ENCODE results near the gene ITSN2.

Gene ITSN2

GRCh38 chr2:24334245-24334633 lies 26.1 kb downstream of the ITSN2 start:
- Histone ChIP-seq H3K4me1 (ENCODE audit: insufficient read depth, low read length) (peaks cover 7% of the 10 kb centered on the region; the same call in 1 of the 2 replicates), H3K36me3 (ENCODE audit: insufficient read depth, low read length) (no peaks in the 10 kb centered on the region), H3K9ac (ENCODE audit: low read depth, low read length) (no peak overlapping the region), H3K9me3 (ENCODE audit: control insufficient read depth, insufficient read depth, low read length) (no peaks in the 10 kb centered on the region)

GRCh38 chr2:24332791-24333540 lies 27.4 kb downstream of the ITSN2 start:
- no peaks in the 10 kb centered on the region for H3K9me3 ChIP-seq (ENCODE audit: control insufficient read depth, insufficient read depth, low read length)
- H3K9ac ChIP-seq (ENCODE audit: low read depth, low read length): no peak overlapping the region
- peaks cover 3% of the 10 kb centered on the region for H3K4me1 ChIP-seq (ENCODE audit: insufficient read depth, low read length)
- H3K36me3 ChIP-seq (ENCODE audit: insufficient read depth, low read length): no peaks in the 10 kb centered on the region

- H3K9me3 ChIP-seq (ENCODE audit: control insufficient read depth, insufficient read depth, low read length): no peaks in the 10 kb centered on the region
- H3K4me1 ChIP-seq (ENCODE audit: insufficient read depth, low read length): no peaks in the 10 kb centered on the region; the same call in 1 of the 2 replicates
- no peak overlapping the region for H3K9ac ChIP-seq (ENCODE audit: low read depth, low read length)
- H3K36me3 ChIP-seq (ENCODE audit: insufficient read depth, low read length): no peaks in the 10 kb centered on the region
Observed at GRCh38 chr2:24330161-24330560, 30.2 kb downstream of the ITSN2 start.

- H3K36me3 ChIP-seq (ENCODE audit: insufficient read depth, low read length): no peaks in the 10 kb centered on the region
- no peaks in the 10 kb centered on the region; the same call in 1 of the 2 replicates for H3K4me1 ChIP-seq (ENCODE audit: insufficient read depth, low read length)
- no peaks in the 10 kb centered on the region for H3K9me3 ChIP-seq (ENCODE audit: control insufficient read depth, insufficient read depth, low read length)
- H3K9ac ChIP-seq (ENCODE audit: low read depth, low read length): no peak overlapping the region
Observed at GRCh38 chr2:24329700-24330099, 30.6 kb downstream of the ITSN2 start.

- H3K9me3 ChIP-seq (ENCODE audit: control insufficient read depth, insufficient read depth, low read length): no peaks in the 10 kb centered on the region
- H3K4me1 ChIP-seq (ENCODE audit: insufficient read depth, low read length): no peaks in the 10 kb centered on the region; the same call in 1 of the 2 replicates
- H3K9ac ChIP-seq (ENCODE audit: low read depth, low read length): no peak overlapping the region
- no peaks in the 10 kb centered on the region for H3K36me3 ChIP-seq (ENCODE audit: insufficient read depth, low read length)
Observed at GRCh38 chr2:24328010-24328409, 32.3 kb downstream of the ITSN2 start.

- peaks cover 3% of the 10 kb centered on the region; the same call in 1 of the 2 replicates for H3K9me3 ChIP-seq (ENCODE audit: control insufficient read depth, insufficient read depth, low read length)
- H3K9ac ChIP-seq (ENCODE audit: low read depth, low read length): no peak overlapping the region
- no peaks in the 10 kb centered on the region for H3K4me1 ChIP-seq (ENCODE audit: insufficient read depth, low read length)
- H3K36me3 ChIP-seq (ENCODE audit: insufficient read depth, low read length): no peaks in the 10 kb centered on the region
Observed at GRCh38 chr2:24317491-24317920, 42.8 kb downstream of the ITSN2 start.

- Histone ChIP-seq H3K4me1 (ENCODE audit: insufficient read depth, low read length) (no peaks in the 10 kb centered on the region), H3K9me3 (ENCODE audit: control insufficient read depth, insufficient read depth, low read length) (peaks cover 3% of the 10 kb centered on the region; the same call in 1 of the 2 replicates), H3K9ac (ENCODE audit: low read depth, low read length) (no peak overlapping the region), H3K36me3 (ENCODE audit: insufficient read depth, low read length) (no peaks in the 10 kb centered on the region)
Observed at GRCh38 chr2:24315669-24316068, 44.7 kb downstream of the ITSN2 start.

- H3K9me3 ChIP-seq (ENCODE audit: control insufficient read depth, insufficient read depth, low read length): peaks cover 3% of the 10 kb centered on the region; the same call in 1 of the 2 replicates
- H3K36me3 ChIP-seq (ENCODE audit: insufficient read depth, low read length): no peaks in the 10 kb centered on the region
- H3K9ac ChIP-seq (ENCODE audit: low read depth, low read length): no peak overlapping the region
- H3K4me1 ChIP-seq (ENCODE audit: insufficient read depth, low read length): no peaks in the 10 kb centered on the region
Observed at GRCh38 chr2:24313744-24314632, 46.3 kb downstream of the ITSN2 start.

GRCh38 chr2:24307961-24308360 lies 52.4 kb downstream of the ITSN2 start:
- Histone ChIP-seq H3K4me1 (ENCODE audit: insufficient read depth, low read length) (no peaks in the 10 kb centered on the region; the same call in 1 of the 2 replicates), H3K36me3 (ENCODE audit: insufficient read depth, low read length) (no peaks in the 10 kb centered on the region), H3K9ac (ENCODE audit: low read depth, low read length) (no peak overlapping the region), H3K9me3 (ENCODE audit: control insufficient read depth, insufficient read depth, low read length) (no peaks in the 10 kb centered on the region)

- Histone ChIP-seq H3K9ac (ENCODE audit: low read depth, low read length) (no peak overlapping the region), H3K4me1 (ENCODE audit: insufficient read depth, low read length) (no peaks in the 10 kb centered on the region; the same call in 1 of the 2 replicates), H3K9me3 (ENCODE audit: control insufficient read depth, insufficient read depth, low read length) (no peaks in the 10 kb centered on the region), H3K36me3 (ENCODE audit: insufficient read depth, low read length) (peaks cover 3% of the 10 kb centered on the region; the same call in 1 of the 2 replicates)
Observed at GRCh38 chr2:24304631-24305030, 55.7 kb downstream of the ITSN2 start.

GRCh38 chr2:24304098-24304497 lies 56.2 kb downstream of the ITSN2 start:
- H3K9me3 ChIP-seq (ENCODE audit: control insufficient read depth, insufficient read depth, low read length): no peaks in the 10 kb centered on the region
- no peaks in the 10 kb centered on the region; the same call in 1 of the 2 replicates for H3K4me1 ChIP-seq (ENCODE audit: insufficient read depth, low read length)
- H3K36me3 ChIP-seq (ENCODE audit: insufficient read depth, low read length): peaks cover 3% of the 10 kb centered on the region; the same call in 1 of the 2 replicates
- H3K9ac ChIP-seq (ENCODE audit: low read depth, low read length): no peak overlapping the region

- H3K9ac ChIP-seq (ENCODE audit: low read depth, low read length): no peak overlapping the region
- H3K36me3 ChIP-seq (ENCODE audit: insufficient read depth, low read length): peaks cover 3% of the 10 kb centered on the region; the same call in 1 of the 2 replicates
- H3K9me3 ChIP-seq (ENCODE audit: control insufficient read depth, insufficient read depth, low read length): no peaks in the 10 kb centered on the region
- H3K4me1 ChIP-seq (ENCODE audit: insufficient read depth, low read length): no peaks in the 10 kb centered on the region; the same call in 1 of the 2 replicates
Observed at GRCh38 chr2:24301599-24301998, 58.7 kb downstream of the ITSN2 start.

- Histone ChIP-seq H3K36me3 (ENCODE audit: insufficient read depth, low read length) (peaks cover 3% of the 10 kb centered on the region; the same call in 1 of the 2 replicates), H3K9ac (ENCODE audit: low read depth, low read length) (no peak overlapping the region), H3K9me3 (ENCODE audit: control insufficient read depth, insufficient read depth, low read length) (no peaks in the 10 kb centered on the region), H3K4me1 (ENCODE audit: insufficient read depth, low read length) (no peaks in the 10 kb centered on the region)
Observed at GRCh38 chr2:24297663-24298062, 62.7 kb downstream of the ITSN2 start.

GRCh38 chr2:24287171-24287570 lies 73.2 kb downstream of the ITSN2 start:
- Histone ChIP-seq H3K4me1 (ENCODE audit: insufficient read depth, low read length) (no peaks in the 10 kb centered on the region), H3K9ac (ENCODE audit: low read depth, low read length) (no peak overlapping the region), H3K36me3 (ENCODE audit: insufficient read depth, low read length) (no peaks in the 10 kb centered on the region), H3K9me3 (ENCODE audit: control insufficient read depth, insufficient read depth, low read length) (no peaks in the 10 kb centered on the region)
